Panc1 (cell line): Measurements from ENCODE around the gene RIMBP2. TPM values are rescaled to one million over a fixed set of nuclear protein-coding genes. Genes with fewer than 3 reads are reported as not detected.

Experiments
- ATAC-seq: fragments of 200-7000 bp; cut with Tn5 transposase; 2 replicates; pipeline ENCODE4 v1.9.1; 2020; ENCODE audit warnings: mild to moderate bottlenecking, moderate library complexity
- BruUV-seq: library from RNA; stranded (reverse); fragments of 400-500 nt; replicated peaks from 2 replicates; lab custom pipeline; 2021; lab: Mats Ljungman, UMichigan
- CTCF ChIA-PET: fragments of 300-600 bp; sonication (Branson Sonifier 250); formaldehyde crosslinking; loops from one replicate; lab custom pipeline; 2022; ENCODE audit warnings: antibody characterized with exemption; lab: Charles Lee
- POLR2A ChIA-PET: fragments of 300-600 bp; sonication (Branson Sonifier 250); formaldehyde crosslinking; loops from one replicate; lab custom pipeline; 2022; ENCODE audit warnings: antibody characterized with exemption; lab: Charles Lee
- DNase-seq: peaks from one replicate; pipeline ENCODE4 v3.0.0-alpha.2; 2010; ENCODE audit warnings: low read depth, low spot score
- H3K27ac ChIP-seq: 2 replicates; pipeline ENCODE4 v1.5.1; 2011; ENCODE audit warnings: mild to moderate bottlenecking, low read length, inconsistent platforms
- H3K27me3 ChIP-seq: fragments of 200-500 bp; sonication (Bioruptor generic); 2 replicates; pipeline ENCODE4 v1.6.0; 2014; ENCODE audit warnings: low read length, inconsistent platforms; ENCODE audit not compliant: control insufficient read depth, insufficient read depth
- H3K36me3 ChIP-seq: fragments of 200-500 bp; sonication (Bioruptor generic); 2 replicates; pipeline ENCODE4 v1.5.1; 2014; ENCODE audit warnings: inconsistent platforms, mild to moderate bottlenecking, low read length, moderate library complexity; ENCODE audit not compliant: control insufficient read depth, insufficient read depth
- H3K4me1 ChIP-seq: 2 replicates; pipeline ENCODE4 v1.5.1; 2011; ENCODE audit warnings: inconsistent platforms, mild to moderate bottlenecking, low read length, moderate library complexity; ENCODE audit not compliant: control insufficient read depth, insufficient read depth
- H3K4me3 ChIP-seq, 2 experiments: 2 replicates each; pipeline ENCODE4 v1.5.1; 2011 to 2012; ENCODE audit warnings: low read depth in 2 of 2, low read length in 2 of 2, mild to moderate bottlenecking in 2 of 2, inconsistent platforms in 1 of 2, moderate library complexity in 1 of 2
- H3K9me3 ChIP-seq: fragments of 200-500 bp; sonication (Bioruptor generic); 2 replicates; pipeline ENCODE4 v1.5.1; 2014; ENCODE audit warnings: low read depth, mild to moderate bottlenecking, inconsistent platforms, low read length, moderate library complexity; ENCODE audit not compliant: control insufficient read depth, insufficient read depth
- CTCF ChIP-seq: fragments of 450-650 bp; IDR thresholded peaks from 2 replicates; pipeline ENCODE4 v1.5.1; 2017; ENCODE audit warnings: mild to moderate bottlenecking
- POLR2AphosphoS5 ChIP-seq: IDR thresholded peaks from 2 replicates; pipeline ENCODE4 v1.6.1; 2012; ENCODE audit warnings: mild to moderate bottlenecking, low read depth, low read length, moderate library complexity
- REST ChIP-seq, 2 experiments: IDR thresholded peaks; 2 replicates each; pipeline ENCODE4 v1.6.1; 2011 to 2012; ENCODE audit warnings: low read depth in 2 of 2, control low read depth in 1 of 2, low read length in 1 of 2, mild to moderate bottlenecking in 1 of 2, moderate library complexity in 1 of 2; ENCODE audit not compliant: insufficient read depth in 1 of 2
- SIN3A ChIP-seq: IDR thresholded peaks from 2 replicates; pipeline ENCODE4 v1.6.1; 2012; ENCODE audit warnings: low read depth, mild to moderate bottlenecking, low read length, moderate library complexity, borderline replicate concordance; ENCODE audit not compliant: insufficient read depth
- TCF7L2 ChIP-seq: IDR thresholded peaks from 2 replicates; pipeline ENCODE4 v1.6.1; 2011; ENCODE audit warnings: mild to moderate bottlenecking, low read depth, low read length, inconsistent platforms
- in situ Hi-C: cut with HindIII; loops from 2 replicates; pipeline ENCODE4 v1.10.0; 2016; ENCODE audit warnings: low sequenced_read_pairs, low pct_unique_long_range_greater_than_20kb
- intact Hi-C: fragments of 100-400 bp; cut with micrococcal nuclease; formaldehyde crosslinking; loops from one replicate; pipeline ENCODE4 v1.10.0; 2022; ENCODE audit not compliant: unreplicated experiment
- total RNA-seq: library from RNA; stranded (reverse); gene quantifications from one replicate; pipeline ENCODE4 v1.2.1, GENCODE V29; 2021; ENCODE audit not compliant: unreplicated experiment

RIMBP2 gene
- total RNA-seq, 1 experiment from 2014 or later, result not detected

DNA sequence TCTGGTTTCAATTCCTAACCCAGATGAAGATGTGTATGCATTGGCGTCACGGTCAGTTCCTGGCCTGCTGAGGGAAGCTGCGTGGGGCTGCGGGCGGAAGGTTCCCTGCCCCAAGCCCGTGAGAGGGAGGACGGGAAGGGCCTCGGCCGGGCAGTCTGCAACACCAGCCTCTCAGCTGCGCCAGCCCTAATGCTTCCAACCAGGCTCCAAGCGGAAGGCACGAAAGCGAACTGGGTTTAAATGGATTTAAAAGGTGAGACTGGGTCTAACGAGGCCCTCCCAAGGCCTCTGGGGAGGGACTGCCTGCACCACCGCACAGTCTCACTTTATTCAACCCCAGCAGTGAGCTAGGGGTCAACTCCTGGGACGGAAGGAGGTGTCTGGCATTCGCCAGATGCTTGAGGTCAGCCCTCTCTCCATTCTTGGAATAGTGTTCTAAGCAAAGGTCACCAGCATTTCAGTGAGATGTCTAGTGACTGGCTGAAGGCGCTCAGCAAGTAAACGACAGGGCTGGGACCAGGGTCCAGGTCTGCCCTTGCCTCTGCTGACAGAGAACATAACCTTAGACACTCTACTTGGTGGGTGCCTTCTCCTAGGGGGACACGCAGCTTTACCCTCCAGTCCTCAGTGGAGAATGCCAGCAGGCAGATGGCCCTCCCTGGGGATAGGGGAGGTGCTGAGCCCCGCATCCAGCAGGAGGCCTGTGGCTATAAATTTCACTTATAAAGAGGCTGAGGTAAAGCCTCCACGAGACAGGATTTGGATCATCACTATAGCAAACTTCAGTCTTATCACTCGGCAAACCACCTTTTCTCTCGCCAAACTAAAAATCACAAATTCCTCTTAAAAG is 286.2 kb downstream of the RIMBP2 start:
- CTCF ChIA-PET, result no interaction called here
- BruUV-seq, result no TSS peak
- POLR2A ChIA-PET, result no interaction called here
- intact Hi-C loops (no loop called here), in situ Hi-C loops (no loop called here)
- Histone ChIP-seq H3K9me3 (no peaks in the 10 kb centered on the region), H3K4me3 (no peak overlapping the region), H3K36me3 (no peaks in the 10 kb centered on the region), H3K27me3 (no peaks in the 10 kb centered on the region), H3K4me1 (no peaks in the 10 kb centered on the region), H3K27ac (no peak overlapping the region)
- TF ChIP-seq CTCF, result no peak
- no peak for TF ChIP-seq REST (IDR thresholded peaks at IDR 0.05; ENCODE audit: insufficient read depth in 1 of 2, low read depth in 2 of 2, low read length in 1 of 2)
- TF ChIP-seq SIN3A, result no peak
- no peak for TF ChIP-seq TCF7L2
- no peak for TF ChIP-seq POLR2AphosphoS5
- DNase-seq, result no peak
- ATAC-seq, result no peak

GRCh38 chr12:130428116-130428515 is 288.0 kb downstream of the RIMBP2 start:
- in situ Hi-C loops, result no loop called here
- H3K4me3 ChIP-seq, result no peak overlapping the region
- H3K27me3 ChIP-seq, result no peaks in the 10 kb centered on the region; the same call in 1 of the 2 replicates
- no peaks in the 10 kb centered on the region for H3K9me3 ChIP-seq
- intact Hi-C loops, result no loop called here
- POLR2A ChIA-PET, result no interaction called here
- H3K27ac ChIP-seq, result no peak overlapping the region
- CTCF ChIA-PET, result no interaction called here
- ATAC-seq, result no peak
- TF ChIP-seq CTCF (no peak), TCF7L2 (no peak), SIN3A (no peak), POLR2AphosphoS5 (no peak), REST (IDR thresholded peaks at IDR 0.05; ENCODE audit: insufficient read depth in 1 of 2, low read depth in 2 of 2, low read length in 1 of 2) (no peak)
- no peak for DNase-seq
- no TSS peak for BruUV-seq
- no peaks in the 10 kb centered on the region for H3K4me1 ChIP-seq
- no peaks in the 10 kb centered on the region for H3K36me3 ChIP-seq
